Keratinocyte (primary cell): ENCODE results near the gene RAB3GAP2.

Experiments used
- CTCF ChIP-seq, 3 experiments: IDR thresholded peaks in 1 of 3; conservative IDR thresholded peaks in 1 of 3; optimal IDR thresholded peaks in 1 of 3; 2 replicates in 2 of 3; 3 replicates in 1 of 3; pipeline versions ENCODE3 to v1.5.1; 2011; ENCODE audit warnings: low read length in 3 of 3, mild to moderate bottlenecking in 3 of 3, moderate library complexity in 2 of 3, control low read depth in 1 of 3, inconsistent platforms in 1 of 3; ENCODE audit not compliant: insufficient read depth in 2 of 3; ENCODE audit errors: extremely low read depth in 1 of 3
- EZH2 ChIP-seq: IDR thresholded peaks from one replicate; pipeline ENCODE4 v1.6.1; 2012; ENCODE audit warnings: inconsistent platforms, mild to moderate bottlenecking, low read length, moderate library complexity

DNA sequence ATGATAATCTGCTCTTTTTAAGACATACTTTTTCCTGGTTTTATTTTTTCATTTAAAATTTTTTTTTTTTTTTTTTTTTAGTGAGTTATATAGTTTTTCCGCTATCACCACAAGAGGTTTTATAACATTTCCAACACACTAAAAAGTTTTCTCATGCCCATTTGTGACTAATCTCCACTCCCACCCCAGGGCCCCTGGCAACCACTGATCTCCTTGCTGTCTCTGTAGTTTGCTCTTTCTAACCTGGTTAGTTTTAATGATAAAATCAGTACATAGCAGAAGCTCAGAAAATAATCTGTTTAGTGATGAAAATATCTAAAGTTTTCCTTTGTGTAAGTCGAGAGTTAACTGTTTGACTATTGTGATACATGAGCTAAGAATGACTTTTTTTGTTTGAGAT is 136.5 kb downstream of the RAB3GAP2 start:
- TF ChIP-seq CTCF (optimal IDR thresholded peaks at IDR 0.05 in 1 of 3, IDR thresholded peaks at IDR 0.05 in 1 of 3, conservative IDR thresholded peaks at IDR 0.05 in 1 of 3; ENCODE audit: extremely low read depth in 1 of 3, insufficient read depth in 2 of 3, low read length in 3 of 3) (no peak), EZH2 (no peak)
